Measurements from ENCODE around the gene USP17L22. TPM values are rescaled to one million over a fixed set of nuclear protein-coding genes. Genes with fewer than 3 reads are reported as not detected.
"Not testable (repeated sequence)": the region's sequence is repeated elsewhere in the genome, so short reads cannot be mapped to it uniquely, and the experiment has no call there.

Gene USP17L22
- total and polyA plus RNA-seq, 2 of the 4 experiments (the other 2 are of a cell fraction), result not detected

GRCh38 chr4:9253078-9253477 is 14.3 kb upstream of the USP17L22 start, which contains the start of gene USP17L19:
Gene USP17L19, plus strand, starts transcription at chr4:9253378. Its CDS starts 0 bp downstream, at chr4:9253378.
- H3K14ac ChIP-seq (replicated peaks; ENCODE audit: low read depth, low read length); H3K18ac ChIP-seq (ENCODE audit: low read depth, low read length); ATAC-seq (ENCODE audit: low read depth); H3K36me3 ChIP-seq (ENCODE audit: control insufficient read depth, insufficient read depth, low read length); H2AK9ac ChIP-seq (replicated peaks; ENCODE audit: low read depth, low read length, poor library complexity); H3K23ac ChIP-seq (ENCODE audit: low read depth, low read length); H3K4ac ChIP-seq (ENCODE audit: low read depth, low read length); H3K27ac ChIP-seq (ENCODE audit: insufficient read depth, low read length); H3K4me3 ChIP-seq (ENCODE audit: insufficient read depth, low read depth, low read length); H3K9me3 ChIP-seq (ENCODE audit: control insufficient read depth, insufficient read depth, low read length); H2BK120ac ChIP-seq (ENCODE audit: low read depth, low read length); dilution Hi-C loops (cut with HindIII; ENCODE audit: low sequenced_read_pairs, unreplicated experiment); H2AK5ac ChIP-seq (ENCODE audit: low read depth, low read length); H3K9me1 ChIP-seq (ENCODE audit: insufficient read depth, low read length); H4K20me1 ChIP-seq (ENCODE audit: insufficient read depth, low read length); DNase-seq; H3K9ac ChIP-seq (ENCODE audit: low read depth, low read length); in situ Hi-C loops (cut with MboI; ENCODE audit: low sequenced_read_pairs); H2AFZ ChIP-seq (replicated peaks; ENCODE audit: low read length, poor library complexity); H2BK15ac ChIP-seq (ENCODE audit: low read depth, low read length); H2BK20ac ChIP-seq (ENCODE audit: low read depth, low read length); H3K4me2 ChIP-seq (ENCODE audit: low read depth, low read length); H4K91ac ChIP-seq (ENCODE audit: insufficient read depth, low read depth, low read length); H4K8ac ChIP-seq (ENCODE audit: low read depth in 2 of 2, low read length in 2 of 2); BruUV-seq (replicated peaks); POLR2A ChIA-PET (ENCODE audit: unreplicated experiment); H3K79me1 ChIP-seq (ENCODE audit: low read depth in 1 of 2, low read length in 2 of 2); H3K4me1 ChIP-seq (ENCODE audit: control insufficient read depth, insufficient read depth, low read length); H2BK5ac ChIP-seq (ENCODE audit: low read depth, low read length, poor library complexity, severe bottlenecking); H3K56ac ChIP-seq (ENCODE audit: extremely low read depth, insufficient read depth, low read length); H4K5ac ChIP-seq (ENCODE audit: low read depth, low read length); CTCF ChIA-PET; intact Hi-C loops (cut with micrococcal nuclease); H3K27me3 ChIP-seq (ENCODE audit: control insufficient read depth, insufficient read depth, low read length): not testable (repeated sequence)
- no CpG with 5 or more reads among the region's 13 CpGs for WGBS, 2 experiments (ENCODE audit: extremely low coverage in 2 of 2, insufficient read length in 1 of 2)

GRCh38 chr4:9257824-9258223 is 9.6 kb upstream of the USP17L22 start, which contains the start of gene USP17L20:
Gene USP17L20, plus strand, starts transcription at chr4:9258124. Its CDS starts 0 bp downstream, at chr4:9258124.
- H3K4me2 ChIP-seq (ENCODE audit: low read depth, low read length); DNase-seq; H4K5ac ChIP-seq (ENCODE audit: low read depth, low read length); H2AFZ ChIP-seq (replicated peaks; ENCODE audit: low read length, poor library complexity); H2AK9ac ChIP-seq (replicated peaks; ENCODE audit: low read depth, low read length, poor library complexity); H3K14ac ChIP-seq (replicated peaks; ENCODE audit: low read depth, low read length); in situ Hi-C loops (cut with MboI; ENCODE audit: low sequenced_read_pairs); H3K4me1 ChIP-seq (ENCODE audit: control insufficient read depth, insufficient read depth, low read length); BruUV-seq (replicated peaks); dilution Hi-C loops (cut with HindIII; ENCODE audit: low sequenced_read_pairs, unreplicated experiment); ATAC-seq (ENCODE audit: low read depth); H4K8ac ChIP-seq (ENCODE audit: low read depth in 2 of 2, low read length in 2 of 2); H4K91ac ChIP-seq (ENCODE audit: insufficient read depth, low read depth, low read length); POLR2A ChIA-PET (ENCODE audit: unreplicated experiment); H3K56ac ChIP-seq (ENCODE audit: extremely low read depth, insufficient read depth, low read length); H4K20me1 ChIP-seq (ENCODE audit: insufficient read depth, low read length); H3K27ac ChIP-seq (ENCODE audit: insufficient read depth, low read length); intact Hi-C loops (cut with micrococcal nuclease); H3K79me1 ChIP-seq (ENCODE audit: low read depth in 1 of 2, low read length in 2 of 2); H3K36me3 ChIP-seq (ENCODE audit: control insufficient read depth, insufficient read depth, low read length); H2BK20ac ChIP-seq (ENCODE audit: low read depth, low read length); H3K4me3 ChIP-seq (ENCODE audit: insufficient read depth, low read depth, low read length); H3K18ac ChIP-seq (ENCODE audit: low read depth, low read length); H2BK5ac ChIP-seq (ENCODE audit: low read depth, low read length, poor library complexity, severe bottlenecking); H3K9me1 ChIP-seq (ENCODE audit: insufficient read depth, low read length); H2BK15ac ChIP-seq (ENCODE audit: low read depth, low read length); H3K27me3 ChIP-seq (ENCODE audit: control insufficient read depth, insufficient read depth, low read length); H3K9me3 ChIP-seq (ENCODE audit: control insufficient read depth, insufficient read depth, low read length); CTCF ChIA-PET; H2AK5ac ChIP-seq (ENCODE audit: low read depth, low read length); H3K4ac ChIP-seq (ENCODE audit: low read depth, low read length); H3K9ac ChIP-seq (ENCODE audit: low read depth, low read length); H2BK120ac ChIP-seq (ENCODE audit: low read depth, low read length); H3K23ac ChIP-seq (ENCODE audit: low read depth, low read length): not testable (repeated sequence)
- no CpG with 5 or more reads among the region's 15 CpGs for WGBS, 2 experiments (ENCODE audit: extremely low coverage in 2 of 2, insufficient read length in 1 of 2)
